ENCODE measurements around the gene ATP1B4. TPM values are rescaled to one million over a fixed set of nuclear protein-coding genes. Genes with fewer than 3 reads are reported as not detected.

The ATP1B4 gene
- total and polyA plus RNA-seq, 2 donors, result 0.05 TPM

- Histone ChIP-seq H3K4me3 (ENCODE audit: low read length in 2 of 2) (no peak overlapping the region), H3K4me1 (ENCODE audit: control insufficient read depth in 2 of 2, insufficient read depth in 2 of 2, low read length in 2 of 2) (no peaks in the 10 kb centered on the region), H3K27ac (ENCODE audit: low read depth in 1 of 2, low read length in 1 of 2) (no peak overlapping the region), H3K9me3 (ENCODE audit: control insufficient read depth in 2 of 2, insufficient read depth in 1 of 2, low read length in 1 of 2) (no peaks in the 10 kb centered on the region), H3K36me3 (ENCODE audit: control insufficient read depth in 2 of 2, insufficient read depth in 2 of 2, low read length in 1 of 2) (no peaks in the 10 kb centered on the region), H3K27me3 (ENCODE audit: control insufficient read depth in 2 of 2, insufficient read depth in 1 of 2, low read length in 1 of 2) (no peaks in the 10 kb centered on the region)
- DNase-seq (ENCODE audit: low read depth in 6 of 9, low spot score in 9 of 9), result no peak
- 96% methylated on average over 2 of the region's 2 CpGs for WGBS
These were observed 40.5 kb downstream of the ATP1B4 start for GRCh38 chrX:120402369-120402768.

GRCh38 chrX:120406638-120407037, 44.7 kb downstream of the ATP1B4 start:
- Histone ChIP-seq H3K27ac (ENCODE audit: low read depth in 1 of 2, low read length in 1 of 2) (no peak overlapping the region), H3K4me3 (ENCODE audit: low read length in 2 of 2) (no peak overlapping the region), H3K9me3 (ENCODE audit: control insufficient read depth in 2 of 2, insufficient read depth in 1 of 2, low read length in 1 of 2) (no peaks in the 10 kb centered on the region), H3K27me3 (ENCODE audit: control insufficient read depth in 2 of 2, insufficient read depth in 1 of 2, low read length in 1 of 2) (no peaks in the 10 kb centered on the region), H3K4me1 (ENCODE audit: control insufficient read depth in 2 of 2, insufficient read depth in 2 of 2, low read length in 2 of 2) (no peaks in the 10 kb centered on the region), H3K36me3 (ENCODE audit: control insufficient read depth in 2 of 2, insufficient read depth in 2 of 2, low read length in 1 of 2) (no peaks in the 10 kb centered on the region)
- WGBS, result 92% methylated on average over 5 of the region's 5 CpGs
- no peak for DNase-seq (ENCODE audit: low read depth in 6 of 9, low spot score in 9 of 9)

GRCh38 chrX:120408168-120408567, 46.3 kb downstream of the ATP1B4 start:
- 100% methylated on average over 1 of the region's 1 CpG for WGBS
- DNase-seq (ENCODE audit: low read depth in 6 of 9, low spot score in 9 of 9), result no peak
- Histone ChIP-seq H3K27ac (ENCODE audit: low read depth in 1 of 2, low read length in 1 of 2) (no peak overlapping the region), H3K4me3 (ENCODE audit: low read length in 2 of 2) (no peak overlapping the region), H3K4me1 (ENCODE audit: control insufficient read depth in 2 of 2, insufficient read depth in 2 of 2, low read length in 2 of 2) (no peaks in the 10 kb centered on the region), H3K27me3 (ENCODE audit: control insufficient read depth in 2 of 2, insufficient read depth in 1 of 2, low read length in 1 of 2) (no peaks in the 10 kb centered on the region), H3K36me3 (ENCODE audit: control insufficient read depth in 2 of 2, insufficient read depth in 2 of 2, low read length in 1 of 2) (no peaks in the 10 kb centered on the region), H3K9me3 (ENCODE audit: control insufficient read depth in 2 of 2, insufficient read depth in 1 of 2, low read length in 1 of 2) (no peaks in the 10 kb centered on the region)

GRCh38 chrX:120419463-120419862, 57.6 kb downstream of the ATP1B4 start:
- Histone ChIP-seq H3K27me3 (ENCODE audit: control insufficient read depth in 2 of 2, insufficient read depth in 1 of 2, low read length in 1 of 2) (no peaks in the 10 kb centered on the region), H3K9me3 (ENCODE audit: control insufficient read depth in 2 of 2, insufficient read depth in 1 of 2, low read length in 1 of 2) (no peaks in the 10 kb centered on the region), H3K27ac (ENCODE audit: low read depth in 1 of 2, low read length in 1 of 2) (peak overlapping the region in 1 of 2 donors; percentile 85), H3K4me1 (ENCODE audit: control insufficient read depth in 2 of 2, insufficient read depth in 2 of 2, low read length in 2 of 2) (peaks cover 12 to 13% of the 10 kb centered on the region in 2 donors), H3K4me3 (ENCODE audit: low read length in 2 of 2) (no peak overlapping the region), H3K36me3 (ENCODE audit: control insufficient read depth in 2 of 2, insufficient read depth in 2 of 2, low read length in 1 of 2) (no peaks in the 10 kb centered on the region)
- WGBS, result 4% methylated on average over 2 of the region's 2 CpGs
- DNase-seq (ENCODE audit: low read depth in 6 of 9, low spot score in 9 of 9), result peak in 8 of 9 donors; percentile 8 to 74 (median 20)

GRCh38 chrX:120426599-120426998, 64.7 kb downstream of the ATP1B4 start:
- H3K36me3 ChIP-seq (ENCODE audit: control insufficient read depth in 2 of 2, insufficient read depth in 2 of 2, low read length in 1 of 2), result no peaks in the 10 kb centered on the region
- DNase-seq (ENCODE audit: low read depth in 6 of 9, low spot score in 9 of 9), result no peak
- H3K27me3 ChIP-seq (ENCODE audit: control insufficient read depth in 2 of 2, insufficient read depth in 1 of 2, low read length in 1 of 2), result no peaks in the 10 kb centered on the region

GRCh38 chrX:120428309-120428708, 66.4 kb downstream of the ATP1B4 start:
- Histone ChIP-seq H3K9me3 (ENCODE audit: control insufficient read depth in 2 of 2, insufficient read depth in 1 of 2, low read length in 1 of 2) (no peaks in the 10 kb centered on the region), H3K4me1 (ENCODE audit: control insufficient read depth in 2 of 2, insufficient read depth in 2 of 2, low read length in 2 of 2) (no peaks in the 10 kb centered on the region), H3K4me3 (ENCODE audit: low read length in 2 of 2) (no peak overlapping the region), H3K27ac (ENCODE audit: low read depth in 1 of 2, low read length in 1 of 2) (no peak overlapping the region), H3K36me3 (ENCODE audit: control insufficient read depth in 2 of 2, insufficient read depth in 2 of 2, low read length in 1 of 2) (no peaks in the 10 kb centered on the region), H3K27me3 (ENCODE audit: control insufficient read depth in 2 of 2, insufficient read depth in 1 of 2, low read length in 1 of 2) (no peaks in the 10 kb centered on the region)
- no peak for DNase-seq (ENCODE audit: low read depth in 6 of 9, low spot score in 9 of 9)
- WGBS, result 23% methylated on average over 2 of the region's 2 CpGs

More at GRCh38 chrX:120426599-120426998, 64.7 kb downstream of the ATP1B4 start:
- Histone ChIP-seq H3K9me3 (ENCODE audit: control insufficient read depth in 2 of 2, insufficient read depth in 1 of 2, low read length in 1 of 2) (no peaks in the 10 kb centered on the region), H3K4me3 (ENCODE audit: low read length in 2 of 2) (no peak overlapping the region), H3K27ac (ENCODE audit: low read depth in 1 of 2, low read length in 1 of 2) (no peak overlapping the region), H3K4me1 (ENCODE audit: control insufficient read depth in 2 of 2, insufficient read depth in 2 of 2, low read length in 2 of 2) (no peaks in the 10 kb centered on the region)

GRCh38 chrX:120429776-120430540, 68.1 kb downstream of the ATP1B4 start:
- DNase-seq (ENCODE audit: low read depth in 6 of 9, low spot score in 9 of 9), result no peak
- H3K36me3 ChIP-seq (ENCODE audit: control insufficient read depth in 2 of 2, insufficient read depth in 2 of 2, low read length in 1 of 2), result no peaks in the 10 kb centered on the region
- no peaks in the 10 kb centered on the region for H3K4me1 ChIP-seq (ENCODE audit: control insufficient read depth in 2 of 2, insufficient read depth in 2 of 2, low read length in 2 of 2)
- H3K9me3 ChIP-seq (ENCODE audit: control insufficient read depth in 2 of 2, insufficient read depth in 1 of 2, low read length in 1 of 2), result no peaks in the 10 kb centered on the region
- H3K4me3 ChIP-seq (ENCODE audit: low read length in 2 of 2), result no peak overlapping the region
- H3K27me3 ChIP-seq (ENCODE audit: control insufficient read depth in 2 of 2, insufficient read depth in 1 of 2, low read length in 1 of 2), result no peaks in the 10 kb centered on the region
- no peak overlapping the region for H3K27ac ChIP-seq (ENCODE audit: low read depth in 1 of 2, low read length in 1 of 2)
- WGBS, result 93% methylated on average over 2 of the region's 2 CpGs

Other genes with a start within 250 kb of the ATP1B4 start
- 0.42 TPM for gene RHOXF1, start 246.2 kb upstream of the ATP1B4 start, total RNA-seq
- gene RHOXF1, start 246.2 kb upstream of the ATP1B4 start, polyA plus RNA-seq, result 0.39 TPM
- not detected for gene RHOXF2, start 203.5 kb upstream of the ATP1B4 start, total RNA-seq
- gene RHOXF2, start 203.5 kb upstream of the ATP1B4 start, polyA plus RNA-seq, result 0.16 TPM
- gene ZBTB33, start 111.3 kb upstream of the ATP1B4 start, total RNA-seq, result 21.2 TPM
- gene ZBTB33, start 111.3 kb upstream of the ATP1B4 start, polyA plus RNA-seq, result 11.8 TPM
- 3.3 TPM for gene TMEM255A, start 50.6 kb upstream of the ATP1B4 start, total RNA-seq
- gene TMEM255A, start 50.6 kb upstream of the ATP1B4 start, polyA plus RNA-seq, result 6.4 TPM
- gene LAMP2, start 107.2 kb downstream of the ATP1B4 start, total RNA-seq, result 77.8 TPM
- 59.9 TPM for gene LAMP2, start 107.2 kb downstream of the ATP1B4 start, polyA plus RNA-seq
- 22.9 TPM for gene CUL4B, start 198.9 kb downstream of the ATP1B4 start, total RNA-seq
- gene CUL4B, start 198.9 kb downstream of the ATP1B4 start, polyA plus RNA-seq, result 39.3 TPM
- 87.1 TPM for gene MCTS1, start 242.0 kb downstream of the ATP1B4 start, total RNA-seq
- gene MCTS1, start 242.0 kb downstream of the ATP1B4 start, polyA plus RNA-seq, result 62.1 TPM

Data from thymus (tissue), 11 donors.